ENCODE results near the gene SLMAP. TPM values are rescaled to one million over a fixed set of nuclear protein-coding genes. Genes with fewer than 3 reads are reported as not detected.
"Not testable (repeated sequence)": the region's sequence is repeated elsewhere in the genome, so short reads cannot be mapped to it uniquely, and the experiment has no call there.

The SLMAP gene
- total and polyA plus RNA-seq, 2 of the 4 experiments (the other 2 are of a cell fraction): 15.5 to 26.5 TPM

DNA sequence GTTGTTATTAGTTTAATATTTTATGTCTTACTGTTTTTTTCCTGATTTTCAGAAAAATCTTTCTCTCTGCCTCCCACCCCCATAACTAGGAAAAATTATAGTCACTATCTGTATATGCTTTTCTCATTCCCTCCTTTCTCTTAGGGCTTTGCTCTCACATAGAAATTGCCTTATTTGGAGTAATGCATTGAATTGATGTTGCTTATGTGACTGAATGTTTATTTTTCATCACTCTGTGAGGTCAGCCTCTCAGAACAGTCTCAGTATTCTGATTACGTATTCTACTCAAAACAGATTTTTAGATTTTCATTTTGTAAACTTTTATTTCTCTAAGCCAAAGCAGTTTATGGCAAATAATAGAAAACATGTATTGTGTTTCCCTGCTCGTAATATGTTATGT, 121.0 kb downstream of the SLMAP start:
- Histone ChIP-seq H2AFZ (replicated peaks; ENCODE audit: low read length, poor library complexity) (no peak overlapping the region), H3K36me3 (ENCODE audit: control insufficient read depth, insufficient read depth, low read length) (peaks cover 5% of the 10 kb centered on the region), H2AK9ac (replicated peaks; ENCODE audit: low read depth, low read length, poor library complexity) (no peak overlapping the region), H2BK120ac (ENCODE audit: low read depth, low read length) (no peak overlapping the region), H4K91ac (ENCODE audit: insufficient read depth, low read depth, low read length) (no peak overlapping the region), H3K4ac (ENCODE audit: low read depth, low read length) (no peak overlapping the region), H3K79me1 (ENCODE audit: low read depth in 1 of 2, low read length in 2 of 2) (peaks cover 0 to 8% of the 10 kb centered on the region in 2 experiments; a peak in 2 of 4 replicates), H3K27ac (ENCODE audit: insufficient read depth, low read length) (no peak overlapping the region), H3K4me1 (ENCODE audit: control insufficient read depth, insufficient read depth, low read length) (peaks cover 3% of the 10 kb centered on the region), H3K9me3 (ENCODE audit: control insufficient read depth, insufficient read depth, low read length) (no peaks in the 10 kb centered on the region), H4K20me1 (ENCODE audit: insufficient read depth, low read length) (no peaks in the 10 kb centered on the region), H3K56ac (ENCODE audit: extremely low read depth, insufficient read depth, low read length) (no peak overlapping the region; the same call in 1 of the 2 replicates), H2BK5ac (ENCODE audit: low read depth, low read length, poor library complexity, severe bottlenecking) (peak overlapping the region; percentile 93), H4K5ac (ENCODE audit: low read depth, low read length) (peak overlapping the region; percentile 94; the same call in 1 of the 2 replicates), H4K8ac (ENCODE audit: low read depth in 2 of 2, low read length in 2 of 2) (peak overlapping the region; percentile 56 to 93; a peak in 3 of 4 replicates), H2AK5ac (ENCODE audit: low read depth, low read length) (no peak overlapping the region), H3K23ac (ENCODE audit: low read depth, low read length) (no peak overlapping the region), H3K9ac (ENCODE audit: low read depth, low read length) (peak overlapping the region; percentile 56; the same call in 1 of the 2 replicates), H3K4me2 (ENCODE audit: low read depth, low read length) (peak overlapping the region; percentile 46; the same call in 1 of the 2 replicates), H2BK20ac (ENCODE audit: low read depth, low read length) (no peak overlapping the region; the same call in 1 of the 2 replicates), H3K18ac (ENCODE audit: low read depth, low read length) (no peak overlapping the region), H2BK15ac (ENCODE audit: low read depth, low read length) (no peak overlapping the region), H3K9me1 (ENCODE audit: insufficient read depth, low read length) (peaks cover 3% of the 10 kb centered on the region), H3K14ac (replicated peaks; ENCODE audit: low read depth, low read length) (no peak overlapping the region), H3K4me3 (ENCODE audit: insufficient read depth, low read depth, low read length) (no peak overlapping the region), H3K27me3 (ENCODE audit: control insufficient read depth, insufficient read depth, low read length) (no peaks in the 10 kb centered on the region)
- POLR2A ChIA-PET (ENCODE audit: unreplicated experiment): no interaction called here
- CTCF ChIA-PET: interaction anchor here (0.6 kb wide), 1 partner anchor 161 kb away, joined by 3 read pairs; no protein-coding TSS in a partner anchor
- intact Hi-C loops (cut with micrococcal nuclease): loop anchor here (5.0 kb wide), 1 partner anchor 40 kb away; no protein-coding TSS in a partner anchor
- no TSS peak for BruUV-seq (replicated peaks)
- dilution Hi-C loops (cut with HindIII; ENCODE audit: low sequenced_read_pairs, unreplicated experiment): no loop called here
- TF ChIP-seq, protein P1, sequence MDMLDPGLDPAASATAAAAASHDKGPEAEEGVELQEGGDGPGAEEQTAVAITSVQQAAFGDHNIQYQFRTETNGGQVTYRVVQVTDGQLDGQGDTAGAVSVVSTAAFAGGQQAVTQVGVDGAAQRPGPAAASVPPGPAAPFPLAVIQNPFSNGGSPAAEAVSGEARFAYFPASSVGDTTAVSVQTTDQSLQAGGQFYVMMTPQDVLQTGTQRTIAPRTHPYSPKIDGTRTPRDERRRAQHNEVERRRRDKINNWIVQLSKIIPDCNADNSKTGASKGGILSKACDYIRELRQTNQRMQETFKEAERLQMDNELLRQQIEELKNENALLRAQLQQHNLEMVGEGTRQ (IDR thresholded peaks at IDR 0.05; ENCODE audit: low read depth, low read length): no peak
- no peak for TF ChIP-seq RAD21 (IDR thresholded peaks at IDR 0.05; ENCODE audit: low read length)
- TF ChIP-seq BHLHE40 (IDR thresholded peaks at IDR 0.05; ENCODE audit: low read depth, low read length): no peak
- TF ChIP-seq MAZ (IDR thresholded peaks at IDR 0.05; ENCODE audit: borderline replicate concordance, low read depth, low read length): no peak
- TF ChIP-seq POLR2A (IDR thresholded peaks at IDR 0.05; ENCODE audit: low read depth, low read length): no peak
- TF ChIP-seq, protein P2, sequence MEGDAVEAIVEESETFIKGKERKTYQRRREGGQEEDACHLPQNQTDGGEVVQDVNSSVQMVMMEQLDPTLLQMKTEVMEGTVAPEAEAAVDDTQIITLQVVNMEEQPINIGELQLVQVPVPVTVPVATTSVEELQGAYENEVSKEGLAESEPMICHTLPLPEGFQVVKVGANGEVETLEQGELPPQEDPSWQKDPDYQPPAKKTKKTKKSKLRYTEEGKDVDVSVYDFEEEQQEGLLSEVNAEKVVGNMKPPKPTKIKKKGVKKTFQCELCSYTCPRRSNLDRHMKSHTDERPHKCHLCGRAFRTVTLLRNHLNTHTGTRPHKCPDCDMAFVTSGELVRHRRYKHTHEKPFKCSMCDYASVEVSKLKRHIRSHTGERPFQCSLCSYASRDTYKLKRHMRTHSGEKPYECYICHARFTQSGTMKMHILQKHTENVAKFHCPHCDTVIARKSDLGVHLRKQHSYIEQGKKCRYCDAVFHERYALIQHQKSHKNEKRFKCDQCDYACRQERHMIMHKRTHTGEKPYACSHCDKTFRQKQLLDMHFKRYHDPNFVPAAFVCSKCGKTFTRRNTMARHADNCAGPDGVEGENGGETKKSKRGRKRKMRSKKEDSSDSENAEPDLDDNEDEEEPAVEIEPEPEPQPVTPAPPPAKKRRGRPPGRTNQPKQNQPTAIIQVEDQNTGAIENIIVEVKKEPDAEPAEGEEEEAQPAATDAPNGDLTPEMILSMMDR (conservative IDR thresholded peaks at IDR 0.05; ENCODE audit: low read depth, low read length): no peak
- ATAC-seq (ENCODE audit: low read depth): peak; percentile 93
- no CpG with 5 or more reads among the region's 2 CpGs for WGBS, 2 experiments (ENCODE audit: extremely low coverage in 2 of 2, insufficient read length in 1 of 2)
- DNase-seq: peak; percentile 89
- in situ Hi-C loops (cut with MboI; ENCODE audit: low sequenced_read_pairs): no loop called here

- dilution Hi-C loops (cut with HindIII; ENCODE audit: low sequenced_read_pairs, unreplicated experiment); POLR2A ChIA-PET (ENCODE audit: unreplicated experiment): not testable (repeated sequence)
These were observed 128.3 kb downstream of the SLMAP start for GRCh38 chr3:57884436-57884835.

More at GRCh38 chr3:57884436-57884835, 128.3 kb downstream of the SLMAP start:
- H3K23ac ChIP-seq (ENCODE audit: low read depth, low read length); H3K4me3 ChIP-seq (ENCODE audit: insufficient read depth, low read depth, low read length); H2BK15ac ChIP-seq (ENCODE audit: low read depth, low read length); H3K18ac ChIP-seq (ENCODE audit: low read depth, low read length); H2BK5ac ChIP-seq (ENCODE audit: low read depth, low read length, poor library complexity, severe bottlenecking); H3K27me3 ChIP-seq (ENCODE audit: control insufficient read depth, insufficient read depth, low read length); H3K36me3 ChIP-seq (ENCODE audit: control insufficient read depth, insufficient read depth, low read length); H2BK120ac ChIP-seq (ENCODE audit: low read depth, low read length); H2AK9ac ChIP-seq (replicated peaks; ENCODE audit: low read depth, low read length, poor library complexity); BruUV-seq (replicated peaks); H2AFZ ChIP-seq (replicated peaks; ENCODE audit: low read length, poor library complexity); H2AK5ac ChIP-seq (ENCODE audit: low read depth, low read length); H3K9me1 ChIP-seq (ENCODE audit: insufficient read depth, low read length); H2BK20ac ChIP-seq (ENCODE audit: low read depth, low read length); H3K4ac ChIP-seq (ENCODE audit: low read depth, low read length); in situ Hi-C loops (cut with MboI; ENCODE audit: low sequenced_read_pairs); DNase-seq; H4K91ac ChIP-seq (ENCODE audit: insufficient read depth, low read depth, low read length); H3K9ac ChIP-seq (ENCODE audit: low read depth, low read length); H3K4me2 ChIP-seq (ENCODE audit: low read depth, low read length); H4K8ac ChIP-seq (ENCODE audit: low read depth in 2 of 2, low read length in 2 of 2); H4K20me1 ChIP-seq (ENCODE audit: insufficient read depth, low read length); H3K9me3 ChIP-seq (ENCODE audit: control insufficient read depth, insufficient read depth, low read length); CTCF ChIA-PET; H3K79me1 ChIP-seq (ENCODE audit: low read depth in 1 of 2, low read length in 2 of 2); H3K56ac ChIP-seq (ENCODE audit: extremely low read depth, insufficient read depth, low read length); intact Hi-C loops (cut with micrococcal nuclease); H3K14ac ChIP-seq (replicated peaks; ENCODE audit: low read depth, low read length); H3K4me1 ChIP-seq (ENCODE audit: control insufficient read depth, insufficient read depth, low read length); H4K5ac ChIP-seq (ENCODE audit: low read depth, low read length); H3K27ac ChIP-seq (ENCODE audit: insufficient read depth, low read length); ATAC-seq (ENCODE audit: low read depth): not testable (repeated sequence)
- WGBS, 2 experiments (ENCODE audit: extremely low coverage in 2 of 2, insufficient read length in 1 of 2): 100% methylated on average over 3 of the region's 5 CpGs; no CpG with 5 or more reads in 1 of the 2 experiments
